HG03045 (cell line): ENCODE data around the gene PSMD1.
"Not testable (repeated sequence)": the region's sequence is repeated elsewhere in the genome, so short reads cannot be mapped to it uniquely, and the experiment has no call there.

ENCODE experiments used
- ATAC-seq: cut with Tn5 transposase; IDR thresholded peaks from one replicate; pipeline ENCODE4 v1.9.1; 2021; ENCODE audit warnings: mild to moderate bottlenecking, moderate library complexity; ENCODE audit not compliant: unreplicated experiment

The PSMD1 gene

DNA sequence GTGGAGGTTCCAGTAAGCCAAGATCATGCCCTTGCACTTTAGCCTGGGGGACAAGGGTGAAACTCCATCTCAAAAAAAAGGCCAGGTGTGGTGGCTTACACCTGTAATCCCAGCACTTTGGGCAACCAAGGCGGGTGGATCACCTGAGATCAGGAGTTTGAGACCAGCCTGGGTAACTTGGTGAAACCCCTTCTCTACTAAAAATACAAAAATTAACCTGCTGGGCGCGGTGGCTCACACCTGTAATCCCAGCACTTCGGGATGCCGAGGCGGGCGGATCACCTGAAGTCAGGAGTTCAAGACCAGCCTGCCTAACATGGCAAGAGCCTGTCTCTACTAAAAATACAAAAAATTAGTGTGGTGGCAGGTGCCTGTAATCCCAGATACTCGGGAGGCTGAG, 84.1 kb downstream of the PSMD1 start:
- ATAC-seq = not testable (repeated sequence)

DNA sequence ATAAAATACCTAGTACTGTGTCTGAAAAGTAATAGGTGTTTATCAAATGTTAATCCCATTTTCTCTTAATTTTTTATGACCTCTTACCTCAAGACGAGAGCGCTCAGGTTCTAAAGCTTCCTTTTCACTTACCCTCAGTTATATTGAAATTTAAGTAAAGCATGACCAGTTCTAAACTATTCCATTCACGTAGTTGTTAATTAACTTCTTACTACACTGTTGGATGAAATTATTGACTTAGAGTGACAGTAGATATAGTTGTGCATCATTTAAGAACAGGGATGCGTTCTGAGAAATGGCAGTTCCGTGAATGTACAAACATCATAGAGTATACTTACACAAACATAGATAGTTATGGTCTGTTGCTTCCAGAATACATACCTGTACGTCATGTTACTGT, 88.2 kb downstream of the PSMD1 start:
- ATAC-seq = no peak

GRCh38 chr2:231146665-231147064, 90.0 kb downstream of the PSMD1 start:
- no peak for ATAC-seq

GRCh38 chr2:231152800-231153557, 96.3 kb downstream of the PSMD1 start:
- no peak for ATAC-seq

GRCh38 chr2:231159306-231159705, 102.6 kb downstream of the PSMD1 start:
- ATAC-seq = no peak

- no peak for ATAC-seq
Observed at GRCh38 chr2:231160701-231161100, 104.0 kb downstream of the PSMD1 start.

- ATAC-seq = no peak
Observed at GRCh38 chr2:231161252-231161839, 104.7 kb downstream of the PSMD1 start.

GRCh38 chr2:231161877-231162329, 105.2 kb downstream of the PSMD1 start:
- ATAC-seq = no peak

DNA sequence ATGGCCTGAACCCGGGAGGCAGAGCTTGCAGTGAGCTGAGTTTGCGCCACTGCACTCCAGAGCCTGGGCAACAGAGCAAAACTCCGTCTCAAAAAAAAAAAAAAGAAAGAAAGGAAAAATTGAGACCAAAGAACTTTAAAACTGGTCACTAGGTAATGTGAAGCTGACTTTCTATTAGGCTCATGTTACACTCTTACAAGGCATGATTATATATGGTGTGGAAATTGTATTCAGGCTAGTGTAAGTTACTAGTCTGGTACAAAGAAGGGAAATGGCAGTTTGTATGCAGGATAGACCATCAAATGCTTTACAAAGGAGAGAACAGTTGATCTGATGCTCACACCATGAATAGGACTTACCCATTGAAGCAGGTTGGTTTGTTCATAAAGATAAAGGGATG, 106.3 kb downstream of the PSMD1 start:
- ATAC-seq = no peak

- no peak for ATAC-seq
Observed at GRCh38 chr2:231163414-231164095, 106.9 kb downstream of the PSMD1 start.

GRCh38 chr2:231167745-231168459, 111.2 kb downstream of the PSMD1 start:
- no peak for ATAC-seq

GRCh38 chr2:231168460-231169139, 111.9 kb downstream of the PSMD1 start:
- ATAC-seq = no peak

DNA sequence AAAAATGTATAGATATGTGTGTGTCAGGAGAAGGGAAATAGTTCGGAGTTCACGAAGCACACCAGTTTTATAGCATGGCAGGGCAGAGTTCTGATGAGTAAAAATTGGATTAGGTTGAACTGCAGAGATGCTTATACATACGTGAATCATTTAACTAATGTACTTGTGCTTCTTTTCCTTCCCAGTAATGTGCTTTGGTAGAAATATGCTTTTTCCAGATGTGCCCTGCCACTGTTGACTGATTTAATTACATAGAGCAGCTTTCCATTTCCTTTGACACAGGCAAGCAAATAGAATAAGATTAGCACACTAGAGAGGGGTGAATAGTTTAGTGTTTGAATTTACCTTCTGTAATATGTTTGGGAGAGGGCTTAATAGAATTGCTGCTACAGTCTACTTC, 112.8 kb downstream of the PSMD1 start:
- no peak for ATAC-seq

- ATAC-seq = no peak
Observed at GRCh38 chr2:231170055-231170454, 113.4 kb downstream of the PSMD1 start.

GRCh38 chr2:231172025-231172424, 115.4 kb downstream of the PSMD1 start:
- ATAC-seq = no peak

GRCh38 chr2:231174211-231174651, 117.6 kb downstream of the PSMD1 start:
- ATAC-seq = no peak

- ATAC-seq = no peak
Observed at GRCh38 chr2:231176066-231176465, 119.4 kb downstream of the PSMD1 start.

DNA sequence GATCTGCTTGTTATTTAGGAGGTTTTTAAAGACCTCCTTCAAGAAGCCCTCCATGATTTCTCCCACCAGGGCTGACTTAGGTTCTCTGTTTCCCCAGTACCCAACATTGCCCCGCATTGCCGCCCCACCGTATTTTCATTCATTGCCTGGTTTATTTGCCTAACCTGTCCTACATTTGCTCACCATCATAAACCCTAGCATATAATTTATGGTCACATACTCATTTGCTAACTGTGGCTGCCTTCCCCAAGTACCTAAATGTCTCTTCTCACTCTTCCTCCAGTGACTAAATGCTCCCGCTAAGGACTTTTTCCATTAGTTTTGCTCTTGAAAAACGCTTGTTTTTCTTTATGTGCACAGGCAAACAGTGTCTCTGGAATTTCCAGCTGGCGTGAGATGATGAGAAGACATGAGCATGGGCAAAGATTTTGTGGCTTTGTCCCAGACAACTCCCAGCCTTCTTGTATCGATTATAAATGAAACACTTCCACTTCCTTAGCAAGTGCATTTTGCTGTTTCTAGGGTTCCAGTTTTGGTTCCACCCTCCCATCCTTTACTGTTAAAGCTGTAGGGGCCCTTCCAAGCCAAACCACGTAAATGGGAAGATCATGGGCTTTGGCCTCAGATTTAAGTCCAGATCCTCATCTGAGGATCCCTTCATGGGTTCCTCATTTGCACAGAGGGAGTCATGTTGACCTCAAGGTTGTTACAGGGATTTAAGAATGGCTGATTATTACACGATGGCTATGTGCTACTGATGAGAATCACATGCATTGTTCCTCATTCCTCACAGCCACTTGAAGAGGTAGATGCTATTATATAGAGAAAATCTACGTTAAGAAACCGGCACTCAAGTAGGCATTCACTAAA, 120.7 kb downstream of the PSMD1 start:
- ATAC-seq = no peak

- not testable (repeated sequence) for ATAC-seq
Observed at GRCh38 chr2:231178805-231179204, 122.1 kb downstream of the PSMD1 start.
